OCI-LY1 (cell line): ENCODE data around the gene LY9.

Experiments
- H2AFZ ChIP-seq: fragments of 200-600 bp; sonication (generic), shearing (Covaris generic); 2 replicates; pipeline ENCODE4 v1.6.0; 2014; ENCODE audit warnings: antibody characterized with exemption, mild to moderate bottlenecking, low read length
- H3F3A ChIP-seq: fragments of 200-600 bp; sonication (generic), shearing (Covaris generic); 2 replicates; pipeline ENCODE4 v1.6.0; 2014; ENCODE audit warnings: mild to moderate bottlenecking, antibody characterized with exemption, low read length, moderate library complexity; ENCODE audit not compliant: insufficient read depth
- H3K27ac ChIP-seq: fragments of 200-600 bp; sonication (generic); 2 replicates; pipeline ENCODE4 v1.5.1; 2014; ENCODE audit warnings: low read length, mixed run types, mild to moderate bottlenecking, low read depth; ENCODE audit not compliant: poor library complexity, severe bottlenecking
- H3K27me3 ChIP-seq: fragments of 200-600 bp; sonication (generic); 2 replicates; pipeline ENCODE4 v1.6.0; 2014; ENCODE audit warnings: antibody characterized with exemption, mild to moderate bottlenecking, low read length, moderate library complexity; ENCODE audit not compliant: insufficient read depth
- H3K36me3 ChIP-seq: fragments of 200-600 bp; sonication (generic); 2 replicates; pipeline ENCODE4 v1.6.1; 2014; ENCODE audit warnings: mild to moderate bottlenecking, antibody characterized with exemption, low read length, moderate library complexity, mixed read lengths; ENCODE audit not compliant: insufficient read depth
- H3K4me1 ChIP-seq: fragments of 200-600 bp; sonication (generic); 2 replicates; pipeline ENCODE4 v1.5.1; 2014; ENCODE audit warnings: mild to moderate bottlenecking, low read length, moderate library complexity; ENCODE audit not compliant: insufficient read depth, severe bottlenecking
- H3K4me2 ChIP-seq: fragments of 200-600 bp; sonication (generic), shearing (Covaris generic); 2 replicates; pipeline ENCODE4 v1.6.1; 2014; ENCODE audit warnings: low read length
- H3K4me3 ChIP-seq: fragments of 200-600 bp; sonication (generic); 2 replicates; pipeline ENCODE4 v1.5.1; 2014; ENCODE audit warnings: low read length, low read depth, mild to moderate bottlenecking, mixed read lengths; ENCODE audit not compliant: poor library complexity, severe bottlenecking
- H3K79me2 ChIP-seq: fragments of 200-600 bp; shearing (Covaris generic); 2 replicates; pipeline ENCODE4 v1.6.1; 2016; ENCODE audit warnings: mixed run types, low read length, mixed read lengths; ENCODE audit not compliant: insufficient read depth
- H3K9ac ChIP-seq: fragments of 200-600 bp; sonication (generic), shearing (Covaris generic); 2 replicates; pipeline ENCODE4 v1.6.1; 2014; ENCODE audit warnings: mild to moderate bottlenecking, low read length, mixed read lengths
- H3K9me2 ChIP-seq: fragments of 200-600 bp; sonication (generic), shearing (Covaris generic); 2 replicates; pipeline ENCODE4 v1.6.1; 2014; ENCODE audit warnings: low read depth, mild to moderate bottlenecking, low read length, mixed read lengths
- H3K9me3 ChIP-seq: fragments of 200-600 bp; shearing (Covaris generic); 2 replicates; pipeline ENCODE4 v1.6.1; 2014; ENCODE audit warnings: low read length, mixed read lengths
- H4K20me1 ChIP-seq: fragments of 200-600 bp; sonication (generic), shearing (Covaris generic); 2 replicates; pipeline ENCODE4 v1.6.0; 2016; ENCODE audit warnings: mild to moderate bottlenecking, low read length; ENCODE audit not compliant: insufficient read depth
- CTCF ChIP-seq: fragments of 200-600 bp; sonication (generic), shearing (Covaris generic); IDR thresholded peaks from 2 replicates; pipeline ENCODE4 v1.5.1; 2017; ENCODE audit warnings: mild to moderate bottlenecking, antibody characterized with exemption, low read length, moderate library complexity, mixed read lengths
- EZH2 ChIP-seq: fragments of 200-600 bp; sonication (generic), shearing (Covaris generic); IDR thresholded peaks from 2 replicates; pipeline ENCODE4 v1.8.0; 2017; ENCODE audit warnings: borderline replicate concordance, mixed run types, mild to moderate bottlenecking, antibody characterized with exemption, low read length, moderate library complexity, mixed read lengths

LY9 gene

GRCh38 chr1:160759740-160760139 lies 36.2 kb upstream of the LY9 start:
- Histone ChIP-seq H3K4me2 (no peak overlapping the region), H3K79me2 (no peaks in the 10 kb centered on the region), H3K9me3 (no peaks in the 10 kb centered on the region), H3K4me3 (no peak overlapping the region), H3K4me1 (no peaks in the 10 kb centered on the region), H3K9me2 (no peaks in the 10 kb centered on the region), H3F3A (no peaks in the 10 kb centered on the region), H3K27ac (no peak overlapping the region), H3K27me3 (no peaks in the 10 kb centered on the region), H4K20me1 (no peaks in the 10 kb centered on the region), H3K36me3 (no peaks in the 10 kb centered on the region), H3K9ac (no peak overlapping the region), H2AFZ (no peak overlapping the region)
- no peak for TF ChIP-seq EZH2
- TF ChIP-seq CTCF: no peak

GRCh38 chr1:160761046-160761445 lies 34.9 kb upstream of the LY9 start:
- Histone ChIP-seq H3F3A (no peaks in the 10 kb centered on the region), H3K9me2 (no peaks in the 10 kb centered on the region), H3K27ac (no peak overlapping the region), H3K9ac (no peak overlapping the region), H3K79me2 (no peaks in the 10 kb centered on the region), H2AFZ (no peak overlapping the region), H4K20me1 (no peaks in the 10 kb centered on the region), H3K36me3 (no peaks in the 10 kb centered on the region), H3K4me2 (no peak overlapping the region), H3K4me3 (no peak overlapping the region), H3K27me3 (no peaks in the 10 kb centered on the region), H3K4me1 (no peaks in the 10 kb centered on the region), H3K9me3 (no peaks in the 10 kb centered on the region)
- TF ChIP-seq EZH2 (no peak), CTCF (no peak)

GRCh38 chr1:160761886-160762285 lies 34.1 kb upstream of the LY9 start:
- Histone ChIP-seq H4K20me1 (no peaks in the 10 kb centered on the region), H3K9me2 (no peaks in the 10 kb centered on the region), H3K4me1 (no peaks in the 10 kb centered on the region), H3K36me3 (no peaks in the 10 kb centered on the region), H3K9ac (no peak overlapping the region), H2AFZ (no peak overlapping the region), H3K79me2 (no peaks in the 10 kb centered on the region), H3K4me2 (no peak overlapping the region), H3K9me3 (no peaks in the 10 kb centered on the region), H3F3A (no peaks in the 10 kb centered on the region), H3K27me3 (no peaks in the 10 kb centered on the region), H3K4me3 (no peak overlapping the region), H3K27ac (no peak overlapping the region)
- TF ChIP-seq CTCF (no peak), EZH2 (no peak)
